Erythroblast (primary cell): Measurements from ENCODE around the gene PLEKHJ1.

Experiments
- GATA1 ChIP-seq: IDR thresholded peaks from 2 replicates; pipeline ENCODE4 v1.6.1; 2011; ENCODE audit warnings: low read depth, mild to moderate bottlenecking, control low read depth, low read length, moderate library complexity
- POLR2A ChIP-seq: IDR thresholded peaks from 2 replicates; pipeline ENCODE4 v1.6.1; 2011; ENCODE audit warnings: mild to moderate bottlenecking, low read length

- TF ChIP-seq POLR2A (no peak), GATA1 (no peak)
Measured at GRCh38 chr19:2254064-2254872, 18.1 kb upstream of the PLEKHJ1 start.
